NCI-H446 treated with DMSO at 0.1 percent for 48 hours (cell line): ENCODE results near the gene ENTHD1.

Experiments used
- DNase-seq: peaks from one replicate; lab custom pipeline; 2025; lab: John Stamatoyannopoulos, UW

The ENTHD1 gene

GRCh38 chr22:39893526-39893925 is at the start of gene ENTHD1:
Gene ENTHD1, minus strand, starts transcription at chr22:39893760. Its CDS starts 6,012 bp downstream, at chr22:39887748.
- DNase-seq = no peak

GRCh38 chr22:39943337-39943736 is 49.8 kb upstream of the ENTHD1 start:
- no peak for DNase-seq

- no peak for DNase-seq
These were observed 49.1 kb upstream of the ENTHD1 start for GRCh38 chr22:39942439-39943230.

- DNase-seq = no peak
These were observed 48.0 kb upstream of the ENTHD1 start for GRCh38 chr22:39941601-39942000.

GRCh38 chr22:39940757-39941305 is 47.3 kb upstream of the ENTHD1 start:
- no peak for DNase-seq

- no peak for DNase-seq
These were observed 46.3 kb upstream of the ENTHD1 start for GRCh38 chr22:39939830-39940229.

- DNase-seq = no peak
These were observed 45.0 kb upstream of the ENTHD1 start for GRCh38 chr22:39938509-39939111.

GRCh38 chr22:39937906-39938305 is 44.3 kb upstream of the ENTHD1 start:
- no peak for DNase-seq

GRCh38 chr22:39936523-39937145 is 43.1 kb upstream of the ENTHD1 start:
- DNase-seq = no peak

- no peak for DNase-seq
These were observed 42.1 kb upstream of the ENTHD1 start for GRCh38 chr22:39935612-39936011.

- no peak for DNase-seq
These were observed 41.6 kb upstream of the ENTHD1 start for GRCh38 chr22:39935116-39935515.

- DNase-seq = no peak
These were observed 40.2 kb upstream of the ENTHD1 start for GRCh38 chr22:39933741-39934140.

GRCh38 chr22:39932918-39933649 is 39.5 kb upstream of the ENTHD1 start:
- DNase-seq = no peak

GRCh38 chr22:39932166-39932565 is 38.6 kb upstream of the ENTHD1 start:
- no peak for DNase-seq

GRCh38 chr22:39931251-39931650 is 37.7 kb upstream of the ENTHD1 start:
- no peak for DNase-seq

GRCh38 chr22:39928536-39929520 is 35.3 kb upstream of the ENTHD1 start:
- no peak for DNase-seq

- DNase-seq = no peak
These were observed 34.0 kb upstream of the ENTHD1 start for GRCh38 chr22:39927544-39927943.

GRCh38 chr22:39926753-39927152 is 33.2 kb upstream of the ENTHD1 start:
- DNase-seq = no peak

- no peak for DNase-seq
These were observed 32.5 kb upstream of the ENTHD1 start for GRCh38 chr22:39925909-39926679.

GRCh38 chr22:39925273-39925672 is 31.7 kb upstream of the ENTHD1 start:
- no peak for DNase-seq
